HG03060 (cell line): ENCODE measurements around the gene RAD52.

ENCODE experiments used
- ATAC-seq: cut with Tn5 transposase; IDR thresholded peaks from one replicate; pipeline ENCODE4 v1.9.1; 2021; ENCODE audit warnings: low read depth, moderate number of reproducible peaks; ENCODE audit not compliant: unreplicated experiment

The RAD52 gene

DNA sequence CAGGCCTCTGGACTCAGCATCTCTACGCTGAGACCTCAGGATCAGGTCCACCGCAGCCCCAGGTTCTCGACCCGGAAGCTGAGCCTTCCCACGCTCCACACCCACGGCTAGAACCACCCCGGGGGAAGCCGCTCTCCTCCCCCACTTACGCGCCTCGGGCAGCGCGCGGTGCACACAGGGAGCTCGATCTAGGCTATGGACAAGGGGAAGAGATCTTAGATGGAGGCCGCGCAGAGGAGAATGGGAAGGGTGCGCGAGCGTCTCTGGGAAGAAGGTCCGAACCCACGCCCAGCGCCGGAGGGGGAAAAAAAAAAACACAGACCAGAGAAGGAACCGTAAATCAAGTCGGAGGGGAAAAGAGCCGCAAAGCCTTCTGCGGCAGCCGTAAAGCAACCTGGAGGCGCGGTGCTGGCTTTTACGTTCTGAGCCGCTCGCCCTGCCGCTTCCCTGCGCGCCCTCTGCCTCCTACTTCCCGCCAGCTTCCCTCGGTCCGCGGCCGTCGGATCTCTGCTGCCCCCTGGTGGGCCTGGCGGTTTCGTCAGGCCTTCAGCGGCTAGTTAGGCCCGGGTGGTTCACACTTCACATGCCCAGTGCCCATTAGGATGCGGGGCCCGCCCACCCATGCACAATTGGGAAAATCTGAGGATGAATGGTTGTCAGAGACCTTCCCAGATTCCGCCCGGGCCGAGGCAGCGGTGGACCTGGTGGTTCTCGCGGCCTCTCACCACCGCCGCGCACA is at the start of gene RAD52:
TSS of gene RAD52 (minus strand) at position 242 of the 739 bp plus-strand sequence. CDS start 16,636 bp downstream, outside the sequence.
- ATAC-seq: peak; percentile 79

DNA sequence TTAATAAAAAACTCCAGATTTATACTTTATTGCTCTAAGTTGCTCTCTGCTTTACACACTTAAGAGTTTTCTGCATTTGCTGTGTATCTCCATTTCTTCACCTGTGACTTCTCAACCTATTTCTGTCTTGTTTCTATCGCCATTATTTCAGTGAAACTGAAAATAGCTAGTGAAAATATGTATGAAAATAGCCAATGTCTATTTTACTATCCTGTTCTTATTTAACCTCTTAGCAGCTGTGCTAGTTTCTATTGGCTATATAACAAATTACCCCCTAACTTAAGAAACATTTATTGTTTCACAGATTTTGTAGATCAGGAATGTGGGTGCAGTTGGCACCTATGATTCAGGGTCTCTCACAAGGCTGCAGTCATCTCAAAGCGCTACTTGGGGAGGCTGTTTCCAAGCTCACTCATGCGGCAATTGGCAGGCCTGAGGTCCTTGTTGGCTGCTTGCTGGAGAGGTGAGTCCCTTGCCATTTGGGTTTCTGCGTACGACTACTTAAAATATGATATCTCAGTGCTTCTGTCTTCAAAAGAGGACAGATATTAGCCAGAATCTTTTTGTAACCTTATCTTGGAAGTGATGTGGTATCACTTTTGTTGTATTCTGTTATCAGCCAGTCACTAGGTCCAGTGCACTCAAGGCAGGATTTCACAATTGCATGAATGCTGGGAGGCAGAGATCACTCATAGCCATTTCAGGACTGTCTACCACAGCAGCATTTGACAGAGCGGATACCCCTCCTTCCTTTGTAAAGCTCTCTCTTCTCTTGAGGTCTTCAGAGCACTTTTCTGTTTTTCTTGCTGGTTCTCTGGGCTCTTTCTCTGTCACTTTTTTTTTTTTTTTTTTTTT is 48.8 kb upstream of the RAD52 start:
- no peak for ATAC-seq

DNA sequence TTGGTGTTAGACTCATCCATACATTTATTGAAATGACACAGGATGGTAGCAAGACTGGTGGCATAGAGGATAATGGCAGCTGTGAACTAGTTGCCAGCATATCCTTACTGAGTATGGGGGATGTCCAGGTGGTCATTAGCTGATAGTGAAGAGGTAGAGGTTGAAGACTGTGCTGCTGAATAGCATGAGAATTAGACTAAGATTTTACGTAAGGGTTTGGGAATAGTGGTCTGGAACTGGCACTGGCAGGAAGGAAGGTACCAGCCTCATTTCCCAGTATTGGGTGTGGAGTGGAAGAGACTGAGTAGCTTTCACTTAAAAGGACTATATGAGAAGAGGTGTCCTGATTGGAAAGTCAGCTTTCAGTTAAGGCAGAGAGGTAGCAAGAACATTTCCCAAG is 48.0 kb upstream of the RAD52 start:
- no peak for ATAC-seq

GRCh38 chr12:996881-997280 is 47.4 kb upstream of the RAD52 start:
- no peak for ATAC-seq

GRCh38 chr12:992647-993046 is 43.2 kb upstream of the RAD52 start:
- no peak for ATAC-seq

DNA sequence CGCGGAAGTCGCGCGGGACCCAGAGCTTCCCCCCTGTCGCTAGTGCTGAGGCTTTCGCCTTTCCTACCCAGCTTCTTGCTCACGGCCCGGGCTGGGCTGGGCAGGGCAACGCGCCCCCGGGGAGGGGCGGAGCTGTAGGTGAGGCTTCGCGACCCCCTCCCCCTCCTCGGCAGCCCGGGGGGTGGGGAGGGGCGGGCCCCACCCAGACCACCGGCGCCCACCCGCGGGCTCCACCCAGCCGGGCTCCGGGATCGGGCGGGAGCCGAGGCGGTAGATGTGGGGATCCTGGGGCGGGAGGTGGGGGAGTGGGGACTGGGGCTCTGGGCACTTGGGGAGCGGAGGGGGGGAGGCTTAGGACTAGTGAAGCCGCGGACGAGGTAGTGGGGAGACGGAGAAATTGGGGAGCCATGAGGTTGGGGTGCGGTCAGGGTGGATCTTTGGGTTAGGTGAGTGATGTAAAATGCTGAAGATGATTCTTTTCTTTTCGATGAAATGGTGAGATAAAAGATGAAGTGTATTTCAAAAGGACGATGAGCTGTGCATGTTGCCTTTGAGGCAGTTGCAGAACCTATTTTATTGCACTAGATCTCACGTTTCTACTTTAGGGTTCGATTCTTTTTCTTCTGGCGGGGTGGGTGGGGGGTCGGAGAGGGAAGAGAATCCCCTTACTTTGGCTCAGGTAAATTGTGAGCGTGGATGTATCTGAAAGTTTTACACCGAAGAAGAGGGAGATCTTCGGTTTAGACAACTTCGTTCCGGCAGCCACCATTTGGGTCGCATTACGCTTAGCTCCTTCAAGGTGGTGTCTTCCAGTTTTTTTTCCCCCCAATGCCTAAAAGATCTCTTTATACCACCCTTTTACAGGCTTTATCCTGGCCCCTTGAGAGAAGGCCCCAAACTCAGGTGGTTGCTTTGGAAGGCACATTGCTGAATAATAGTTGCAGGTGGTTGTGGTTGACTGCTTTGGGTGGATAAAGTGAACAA is 42.1 kb upstream of the RAD52 start:
- ATAC-seq: no peak

DNA sequence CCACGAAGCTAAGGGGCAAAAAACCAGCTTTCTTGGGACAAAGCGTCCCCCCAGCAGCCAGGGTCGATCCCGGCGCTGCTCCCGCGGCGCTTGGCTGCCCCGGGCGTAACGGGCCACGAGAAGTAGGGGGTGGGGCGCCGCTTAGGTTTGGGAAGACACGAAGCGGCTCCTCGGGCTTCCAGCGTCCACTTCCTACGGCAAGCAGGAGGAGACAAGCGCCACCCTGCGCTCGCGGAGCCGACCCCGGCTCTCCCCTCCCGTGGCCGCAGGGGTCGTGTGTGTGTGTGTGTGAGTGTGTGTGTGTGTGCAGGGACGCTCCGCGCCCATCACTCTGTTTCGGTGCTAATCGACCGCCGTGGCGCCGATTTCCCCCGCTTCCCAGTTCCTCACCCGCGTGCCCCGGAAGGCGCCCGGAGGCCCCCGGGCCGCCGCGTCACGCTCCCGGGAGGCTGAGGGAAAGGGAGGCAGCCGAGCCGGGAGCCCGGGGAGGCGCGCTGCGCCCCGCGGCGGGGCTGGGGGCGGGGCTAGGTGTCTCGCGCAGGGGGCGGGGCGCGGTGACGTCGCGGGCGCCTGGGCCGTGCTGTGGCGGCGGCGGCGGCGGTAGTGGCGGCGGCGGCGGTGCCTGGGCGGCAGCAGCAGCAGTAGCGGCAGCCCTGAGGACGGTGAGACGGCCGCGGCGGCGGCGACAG is 41.3 kb upstream of the RAD52 start, which contains the start of gene ERC1:
TSS of gene ERC1 (plus strand) at position 563 of the 689 bp plus-strand sequence. CDS start 36,681 bp downstream, outside the sequence.
- no peak for ATAC-seq

DNA sequence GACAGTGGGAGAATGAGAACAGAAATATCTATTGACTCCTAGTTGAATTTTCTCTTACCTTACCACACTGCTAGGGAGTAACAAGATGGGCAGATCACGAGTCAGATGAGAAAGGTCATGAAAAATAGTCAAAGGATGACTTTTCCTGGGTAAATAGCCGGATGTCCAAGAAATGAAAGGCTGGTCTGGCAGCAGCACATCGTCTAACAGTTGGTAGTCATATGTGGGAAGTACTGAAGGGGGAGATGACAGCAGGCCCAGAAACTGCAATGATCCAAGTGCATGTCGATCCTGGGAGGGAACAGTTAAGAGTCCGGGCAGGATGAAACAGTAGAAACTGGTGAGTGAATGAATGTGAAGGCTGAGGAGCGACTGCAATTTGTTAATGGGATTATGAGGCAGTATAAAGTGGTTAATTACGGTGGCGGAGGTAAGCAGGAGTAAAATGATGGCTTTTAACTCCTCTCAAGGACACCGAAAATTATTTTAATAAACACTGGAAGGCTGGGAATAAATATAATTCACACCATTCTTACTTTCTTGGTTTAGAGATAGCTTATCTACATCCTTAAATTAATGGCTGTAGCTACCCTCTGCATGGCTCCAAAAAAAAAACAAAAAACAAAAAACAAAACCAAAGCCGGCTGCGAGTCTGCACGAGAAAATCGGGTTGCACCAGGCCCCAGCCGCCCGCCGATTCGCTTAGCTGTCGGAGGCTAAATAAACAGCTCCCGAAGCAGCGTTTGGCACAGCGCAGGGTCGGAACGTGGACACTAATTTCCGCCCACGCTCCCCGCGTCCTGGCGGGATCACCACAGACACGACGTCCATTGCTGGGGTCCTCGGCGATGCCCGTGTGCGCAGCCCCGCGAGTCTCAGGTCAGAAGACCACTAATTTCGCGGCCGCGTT is 40.5 kb upstream of the RAD52 start:
- ATAC-seq: no peak

GRCh38 chr12:989051-989450 is 39.6 kb upstream of the RAD52 start:
- ATAC-seq: no peak

DNA sequence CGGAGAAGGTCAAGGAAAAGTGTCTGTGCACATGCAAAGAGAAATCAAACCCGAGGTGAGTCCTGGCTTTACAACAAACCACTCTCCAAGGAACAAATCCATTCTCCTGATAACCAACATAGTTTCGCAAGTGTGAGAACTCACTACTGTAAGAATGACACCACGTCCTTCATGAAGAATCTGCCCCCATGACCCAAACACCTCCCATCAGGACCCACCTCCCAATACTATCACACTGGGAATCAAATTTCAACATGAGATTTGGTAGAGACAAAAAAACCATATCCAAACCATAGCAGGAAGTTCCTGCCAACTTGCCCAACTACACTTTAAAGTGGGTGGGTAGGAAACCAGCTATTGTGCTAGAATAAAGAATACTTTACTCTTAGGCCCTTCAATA is 39.2 kb upstream of the RAD52 start:
- no peak for ATAC-seq

DNA sequence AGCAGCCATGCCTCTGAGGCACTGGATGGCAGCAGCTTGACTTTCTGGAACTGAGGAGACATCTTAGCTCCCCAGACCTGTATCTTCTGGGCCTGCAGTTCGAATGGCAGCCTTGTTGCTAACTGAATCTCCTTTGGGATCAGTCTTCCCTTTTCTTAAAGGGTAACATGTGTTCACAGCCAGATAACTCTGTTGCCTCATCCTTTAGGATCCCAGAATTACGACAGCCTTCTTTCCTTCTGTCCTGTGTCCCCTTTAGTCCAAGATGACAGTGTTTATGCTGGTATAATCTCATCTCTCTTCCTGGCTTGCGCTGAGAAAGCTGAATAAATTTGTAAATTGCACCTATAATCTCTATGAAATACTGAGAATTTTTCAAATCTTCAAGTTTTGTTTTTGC is 32.5 kb upstream of the RAD52 start:
- ATAC-seq: no peak

- no peak for ATAC-seq
Measured at GRCh38 chr12:981176-981828, 31.8 kb upstream of the RAD52 start.

GRCh38 chr12:979349-979748 is 29.9 kb upstream of the RAD52 start:
- ATAC-seq: no peak

GRCh38 chr12:977156-977555 is 27.7 kb upstream of the RAD52 start:
- no peak for ATAC-seq

- ATAC-seq: no peak
Measured at GRCh38 chr12:976644-977043, 27.1 kb upstream of the RAD52 start.

DNA sequence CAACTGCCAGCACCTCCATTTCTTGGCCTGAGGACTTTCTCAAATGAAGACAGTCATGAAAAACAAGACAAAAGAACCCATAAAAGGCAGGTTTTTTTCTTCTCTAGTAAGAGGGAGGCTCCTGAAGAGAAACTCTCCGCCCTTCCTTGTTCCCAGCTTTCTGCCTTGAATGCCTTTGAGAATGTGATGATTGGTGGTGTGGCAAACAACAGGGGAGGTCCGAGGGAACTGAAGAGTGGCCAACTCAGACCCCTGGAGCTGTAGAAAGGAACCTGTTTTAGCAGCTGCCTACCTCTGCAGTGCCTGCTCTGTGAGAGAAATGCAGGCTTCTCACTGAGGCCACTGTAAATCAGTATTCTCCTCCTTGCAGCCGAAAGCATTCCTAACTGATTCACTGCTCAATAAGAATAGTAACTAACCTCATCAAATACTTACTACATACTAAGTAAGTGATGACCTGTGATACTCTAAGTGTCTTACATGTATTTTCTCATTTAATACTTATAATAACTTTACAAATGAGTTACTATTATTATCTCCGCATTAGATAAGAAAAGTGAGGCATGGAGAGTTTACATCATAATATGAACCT is 24.9 kb upstream of the RAD52 start:
- ATAC-seq: no peak

GRCh38 chr12:971991-972390 is 22.5 kb upstream of the RAD52 start:
- no peak for ATAC-seq

- no peak for ATAC-seq
Measured at GRCh38 chr12:969821-970220, 20.3 kb upstream of the RAD52 start.
